Uterus (tissue), 2 donors: ENCODE data around the gene SOAT1.

ENCODE experiments used
- CTCF ChIP-seq, 4 experiments: fragments of 200-600 bp in 2 of 4; fragments of 450-650 bp in 2 of 4; sonication (generic) in 2 of 4; IDR thresholded peaks; one replicate each; pipeline ENCODE4 v1.5.1; 2016 to 2019; ENCODE audit warnings: antibody characterized with exemption in 4 of 4, mild to moderate bottlenecking in 2 of 4, moderate library complexity in 1 of 4
- POLR2A ChIP-seq, 2 donors: fragments of 450-650 bp; IDR thresholded peaks; one replicate each; pipeline ENCODE4 v1.6.1; 2016; ENCODE audit warnings: antibody characterized with exemption in 2 of 2, mild to moderate bottlenecking in 1 of 2, moderate library complexity in 1 of 2

GRCh38 chr1:179252606-179253005, 41.0 kb upstream of the SOAT1 start:
- TF ChIP-seq CTCF (IDR thresholded peaks at IDR 0.05) (no peak), POLR2A (IDR thresholded peaks at IDR 0.05) (no peak)
